PC-9 (cell line): ENCODE data around the gene MYH7. TPM values are rescaled to one million over a fixed set of nuclear protein-coding genes. Genes with fewer than 3 reads are reported as not detected.

Source experiments
- BruUV-seq: library from RNA; stranded (reverse); fragments of 400-500 nt; replicated peaks from 2 replicates; lab custom pipeline; 2021; lab: Mats Ljungman, UMichigan
- CTCF ChIA-PET: fragments of 300-600 bp; sonication (Branson Sonifier 250); formaldehyde crosslinking; loops from one replicate; lab custom pipeline; 2022; ENCODE audit warnings: antibody characterized with exemption; lab: Charles Lee
- POLR2A ChIA-PET: fragments of 300-600 bp; sonication (Branson Sonifier 250); formaldehyde crosslinking; loops from one replicate; lab custom pipeline; 2022; ENCODE audit warnings: antibody characterized with exemption; ENCODE audit not compliant: unreplicated experiment; lab: Charles Lee
- DNase-seq, 2 experiments: peaks; one replicate each; pipeline versions ENCODE4 v3.0.0 to v3.0.0-alpha.2; 2015 to 2022; ENCODE audit warnings: mixed read lengths in 1 of 2
- H2AFZ ChIP-seq: fragments of 200-600 bp; sonication (generic); 2 replicates; pipeline ENCODE4 v1.8.1; 2017; ENCODE audit warnings: antibody characterized with exemption
- H3F3A ChIP-seq: fragments of 200-600 bp; sonication (generic); 2 replicates; pipeline ENCODE4 v1.8.1; 2017; ENCODE audit warnings: antibody characterized with exemption, mild to moderate bottlenecking, low read depth; ENCODE audit not compliant: insufficient read depth
- H3K27ac ChIP-seq: fragments of 200-600 bp; sonication (generic); 2 replicates; pipeline ENCODE4 v1.6.1; 2016; ENCODE audit warnings: mixed run types
- H3K27me3 ChIP-seq: fragments of 200-600 bp; sonication (generic); 2 replicates; pipeline ENCODE4 v1.6.1; 2016; ENCODE audit warnings: low read depth, mixed run types; ENCODE audit not compliant: insufficient read depth
- H3K36me3 ChIP-seq: fragments of 200-600 bp; sonication (generic); 2 replicates; pipeline ENCODE4 v1.6.1; 2016; ENCODE audit warnings: low read depth, mixed run types
- H3K4me1 ChIP-seq: fragments of 200-600 bp; sonication (generic); replicated peaks from 2 replicates; pipeline ENCODE4 v1.6.1; 2016; ENCODE audit warnings: mixed run types; ENCODE audit not compliant: insufficient read depth
- H3K4me2 ChIP-seq: fragments of 200-600 bp; sonication (generic); 2 replicates; pipeline ENCODE4 v1.6.1; 2017; ENCODE audit warnings: mixed run types
- H3K4me3 ChIP-seq: fragments of 200-600 bp; sonication (generic); 2 replicates; pipeline ENCODE4 v1.6.1; 2016; ENCODE audit warnings: mixed run types
- H3K79me2 ChIP-seq: fragments of 200-600 bp; sonication (generic); 2 replicates; pipeline ENCODE4 v1.6.1; 2017; ENCODE audit warnings: low read depth, mixed run types
- H3K9me2 ChIP-seq: fragments of 200-600 bp; sonication (generic); 2 replicates; pipeline ENCODE4 v1.8.1; 2017; ENCODE audit warnings: mild to moderate bottlenecking; ENCODE audit not compliant: insufficient read depth
- H3K9me3 ChIP-seq: fragments of 200-600 bp; sonication (generic); 2 replicates; pipeline ENCODE4 v1.8.1; 2016; ENCODE audit warnings: low read depth; ENCODE audit not compliant: insufficient read depth
- H4K20me1 ChIP-seq: fragments of 200-600 bp; sonication (generic); 2 replicates; pipeline ENCODE4 v1.8.1; 2017; ENCODE audit not compliant: insufficient read depth
- EZH2 ChIP-seq: fragments of 200-600 bp; sonication (generic); IDR thresholded peaks from 2 replicates; pipeline ENCODE4 v1.8.0; 2017; ENCODE audit warnings: antibody characterized with exemption, low read depth
- intact Hi-C: fragments of 100-400 bp; cut with micrococcal nuclease; formaldehyde crosslinking; loops from one replicate; pipeline ENCODE4 v1.10.0; 2022; ENCODE audit not compliant: unreplicated experiment
- total RNA-seq: library from RNA; stranded (reverse); gene quantifications from 2 replicates; pipeline ENCODE4 v1.2.3, GENCODE V29; 2021
- TF ChIP-seq, protein P1 (sequence below): fragments of 200-600 bp; sonication (generic); conservative IDR thresholded peaks from 2 replicates; pipeline ENCODE4 v1.6.1; 2017; ENCODE audit warnings: mixed run types, antibody characterized with exemption, mild to moderate bottlenecking, moderate library complexity

The MYH7 gene
- total RNA-seq, 1 experiment from 2014 or later, result not detected

DNA sequence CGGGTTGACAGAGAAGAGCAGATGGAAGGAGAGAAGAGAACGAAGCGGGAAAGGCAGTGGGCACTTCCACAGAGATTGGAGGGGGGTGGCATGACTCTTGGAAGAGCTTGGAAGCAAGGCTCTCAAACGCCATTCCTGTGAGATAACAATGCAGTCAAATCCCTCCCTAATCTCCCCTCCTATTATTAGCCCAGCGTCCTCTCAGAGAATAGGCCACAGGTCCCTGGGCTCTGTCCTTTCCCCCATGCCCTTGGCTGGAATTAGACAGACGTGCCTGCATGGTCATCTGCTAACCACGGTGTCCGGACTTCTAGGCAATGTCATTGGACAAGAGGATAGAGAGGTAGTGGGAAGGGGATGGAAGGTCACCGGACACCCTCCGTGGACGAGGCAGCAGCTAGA is 8.0 kb upstream of the MYH7 start:
- Histone ChIP-seq H3K4me1 (no peaks in the 10 kb centered on the region), H3F3A (no peaks in the 10 kb centered on the region), H3K36me3 (no peaks in the 10 kb centered on the region), H3K9me3 (no peaks in the 10 kb centered on the region), H3K27ac (no peak overlapping the region), H3K9me2 (no peaks in the 10 kb centered on the region), H3K4me3 (no peak overlapping the region), H3K27me3 (peaks cover 50% of the 10 kb centered on the region), H2AFZ (no peak overlapping the region), H3K79me2 (no peaks in the 10 kb centered on the region), H3K4me2 (no peak overlapping the region), H4K20me1 (no peaks in the 10 kb centered on the region)
- intact Hi-C loops, result no loop called here
- POLR2A ChIA-PET, result no interaction called here
- no peak for DNase-seq
- CTCF ChIA-PET, result no interaction called here
- no peak for TF ChIP-seq EZH2
- TF ChIP-seq, protein P1, sequence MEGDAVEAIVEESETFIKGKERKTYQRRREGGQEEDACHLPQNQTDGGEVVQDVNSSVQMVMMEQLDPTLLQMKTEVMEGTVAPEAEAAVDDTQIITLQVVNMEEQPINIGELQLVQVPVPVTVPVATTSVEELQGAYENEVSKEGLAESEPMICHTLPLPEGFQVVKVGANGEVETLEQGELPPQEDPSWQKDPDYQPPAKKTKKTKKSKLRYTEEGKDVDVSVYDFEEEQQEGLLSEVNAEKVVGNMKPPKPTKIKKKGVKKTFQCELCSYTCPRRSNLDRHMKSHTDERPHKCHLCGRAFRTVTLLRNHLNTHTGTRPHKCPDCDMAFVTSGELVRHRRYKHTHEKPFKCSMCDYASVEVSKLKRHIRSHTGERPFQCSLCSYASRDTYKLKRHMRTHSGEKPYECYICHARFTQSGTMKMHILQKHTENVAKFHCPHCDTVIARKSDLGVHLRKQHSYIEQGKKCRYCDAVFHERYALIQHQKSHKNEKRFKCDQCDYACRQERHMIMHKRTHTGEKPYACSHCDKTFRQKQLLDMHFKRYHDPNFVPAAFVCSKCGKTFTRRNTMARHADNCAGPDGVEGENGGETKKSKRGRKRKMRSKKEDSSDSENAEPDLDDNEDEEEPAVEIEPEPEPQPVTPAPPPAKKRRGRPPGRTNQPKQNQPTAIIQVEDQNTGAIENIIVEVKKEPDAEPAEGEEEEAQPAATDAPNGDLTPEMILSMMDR, result no peak
- BruUV-seq, result no TSS peak

DNA sequence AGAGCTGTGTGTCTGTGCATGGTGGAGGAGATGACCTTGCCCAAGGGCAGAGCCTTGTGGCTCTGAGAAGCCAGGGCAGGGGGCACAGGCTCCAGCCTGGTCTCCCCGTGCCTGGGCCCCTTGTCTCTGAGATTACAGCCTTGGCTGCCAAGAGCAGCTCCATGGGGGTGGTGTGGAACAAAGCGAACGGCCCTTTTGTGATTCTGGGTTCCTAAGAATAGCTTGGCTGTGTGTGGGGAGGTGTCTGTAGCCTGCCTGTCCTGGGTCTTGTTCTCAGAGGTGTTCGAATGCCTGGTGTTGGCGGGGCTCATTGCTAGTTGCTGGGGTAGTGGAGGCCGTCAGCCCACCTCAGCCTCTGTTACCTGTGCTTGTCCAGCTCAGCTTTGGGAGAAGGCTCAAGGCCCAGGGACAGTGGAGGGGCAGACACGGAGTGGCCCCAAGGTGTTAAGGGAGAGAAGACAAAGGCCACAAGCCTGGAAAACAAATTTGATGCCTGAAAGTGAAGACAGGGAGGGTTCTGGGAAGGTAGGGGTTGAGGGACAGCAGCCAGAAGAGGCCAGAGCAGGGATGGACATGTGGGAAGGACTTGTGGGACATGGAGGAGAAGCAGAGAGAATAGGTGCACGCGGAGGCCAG is 7.4 kb upstream of the MYH7 start:
- H3K27me3 ChIP-seq, result peaks cover 56% of the 10 kb centered on the region
- intact Hi-C loops, result no loop called here
- no peak overlapping the region for H3K27ac ChIP-seq
- H3K9me2 ChIP-seq, result no peaks in the 10 kb centered on the region
- no peaks in the 10 kb centered on the region for H3K79me2 ChIP-seq
- H3K36me3 ChIP-seq, result no peaks in the 10 kb centered on the region
- no peaks in the 10 kb centered on the region for H3K9me3 ChIP-seq
- ChIA-PET POLR2A (no interaction called here), CTCF (no interaction called here)
- H3K4me3 ChIP-seq, result no peak overlapping the region
- no peaks in the 10 kb centered on the region for H4K20me1 ChIP-seq
- no TSS peak for BruUV-seq
- DNase-seq, result no peak
- no peak overlapping the region for H2AFZ ChIP-seq
- no peak overlapping the region for H3K4me2 ChIP-seq
- no peak for TF ChIP-seq EZH2
- TF ChIP-seq, protein P1, result no peak
- no peaks in the 10 kb centered on the region for H3F3A ChIP-seq
- H3K4me1 ChIP-seq, result no peaks in the 10 kb centered on the region

DNA sequence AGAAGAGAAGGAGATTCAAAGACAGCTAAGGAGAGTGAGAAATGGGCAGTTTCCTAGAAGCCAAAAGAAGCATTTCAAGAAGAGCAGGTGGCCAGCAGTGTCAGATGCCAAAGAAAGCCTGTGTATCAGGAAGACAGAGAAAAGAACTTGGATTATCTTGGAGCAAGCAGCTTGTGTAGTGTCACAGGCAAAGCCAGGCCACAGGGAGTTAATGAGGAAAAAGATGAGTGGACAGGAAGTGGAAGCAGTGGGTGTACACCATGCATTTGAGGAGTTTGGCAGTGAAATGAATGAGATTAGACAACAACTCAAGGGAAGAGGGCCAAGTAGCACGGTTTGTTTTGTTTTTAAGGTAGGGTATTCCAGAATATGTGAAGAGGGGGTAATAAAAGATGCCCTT is 5.6 kb upstream of the MYH7 start:
- Histone ChIP-seq H3K36me3 (no peaks in the 10 kb centered on the region), H3K9me3 (no peaks in the 10 kb centered on the region), H3K4me3 (no peak overlapping the region), H4K20me1 (no peaks in the 10 kb centered on the region), H3K79me2 (no peaks in the 10 kb centered on the region), H3K4me1 (no peaks in the 10 kb centered on the region), H3K27me3 (peaks cover 62% of the 10 kb centered on the region), H3K4me2 (no peak overlapping the region), H3K27ac (no peak overlapping the region), H3F3A (no peaks in the 10 kb centered on the region), H3K9me2 (no peaks in the 10 kb centered on the region), H2AFZ (no peak overlapping the region)
- ChIA-PET POLR2A (no interaction called here), CTCF (no interaction called here)
- TF ChIP-seq, protein P1, result no peak
- TF ChIP-seq EZH2, result no peak
- no peak for DNase-seq
- no TSS peak for BruUV-seq
- intact Hi-C loops, result no loop called here
